PC-3 (cell line): ENCODE data around the gene RPS8.

Source experiments
- EZH2 ChIP-seq: fragments of 300-600 bp; sonication (generic); IDR thresholded peaks from one replicate; pipeline ENCODE4 v1.6.1; 2017; ENCODE audit warnings: antibody characterized with exemption, mild to moderate bottlenecking, low read length; ENCODE audit not compliant: unreplicated experiment
- EZH2phosphoT487 ChIP-seq: fragments of 300-600 bp; sonication (generic); IDR thresholded peaks from 2 replicates; pipeline ENCODE4 v1.6.1; 2018; ENCODE audit warnings: mild to moderate bottlenecking, antibody characterized with exemption, low read length, borderline replicate concordance

- TF ChIP-seq EZH2 (no peak), EZH2phosphoT487 (no peak)
These were observed 52.8 kb downstream of the RPS8 start for GRCh38 chr1:44828003-44828651.
